CD4-positive, CD25-positive, alpha-beta regulatory T cell (primary cell): ENCODE measurements around the gene CENPP. TPM values are rescaled to one million over a fixed set of nuclear protein-coding genes. Genes with fewer than 3 reads are reported as not detected.

Experiments
- ATAC-seq, 2 donors: fragments of 150-1000 bp; cut with Tn5 transposase; one replicate each; pipeline ENCODE4 v1.10.0; 2021; ENCODE audit warnings: low read depth in 2 of 2, moderate number of reproducible peaks in 2 of 2, moderate library complexity in 1 of 2
- DNase-seq, 3 donors: peaks; one replicate each; pipeline versions ENCODE4 v3.0.0 to v3.0.0-alpha.2; 2012 to 2022; ENCODE audit warnings: mixed read lengths in 1 of 3
- H3K27ac ChIP-seq: one replicate; pipeline ENCODE4 v1.7.0; 2013; ENCODE audit warnings: mild to moderate bottlenecking, low read length; ENCODE audit not compliant: insufficient read depth, poor library complexity, severe bottlenecking
- H3K27me3 ChIP-seq: one replicate; pipeline ENCODE4 v1.7.0; 2013; ENCODE audit warnings: low read length; ENCODE audit not compliant: control insufficient read depth, insufficient read depth
- H3K36me3 ChIP-seq: one replicate; pipeline ENCODE4 v1.7.0; 2013; ENCODE audit warnings: mild to moderate bottlenecking, low read length, moderate library complexity; ENCODE audit not compliant: control insufficient read depth, insufficient read depth
- H3K4me1 ChIP-seq: 2 replicates; pipeline ENCODE4 v1.7.0; 2013; ENCODE audit warnings: mild to moderate bottlenecking, low read length; ENCODE audit not compliant: insufficient read depth, control insufficient read depth, poor library complexity, severe bottlenecking
- H3K4me3 ChIP-seq: one replicate; pipeline ENCODE4 v1.7.0; 2013; ENCODE audit warnings: low read depth, mild to moderate bottlenecking, low read length, moderate library complexity
- H3K9me3 ChIP-seq, 2 experiments: 1 replicate in 1 of 2; 2 replicates in 1 of 2; pipeline ENCODE4 v1.7.0; 2013; ENCODE audit warnings: low read length in 2 of 2, mild to moderate bottlenecking in 1 of 2, moderate library complexity in 1 of 2; ENCODE audit not compliant: control insufficient read depth in 2 of 2
- H3K27ac Mint-ChIP-seq, 3 donors: one replicate each; pipeline ENCODE4 v1.8.0; 2020 to 2022; ENCODE audit warnings: mild to moderate bottlenecking in 3 of 3, mixed read lengths in 3 of 3, moderate library complexity in 2 of 3
- H3K27me3 Mint-ChIP-seq: one replicate; pipeline ENCODE4 v1.8.0; 2022; ENCODE audit warnings: mild to moderate bottlenecking, mixed read lengths
- H3K36me3 Mint-ChIP-seq: one replicate; pipeline ENCODE4 v1.8.0; 2020; ENCODE audit warnings: mixed read lengths
- H3K4me1 Mint-ChIP-seq, 4 donors: one replicate each; pipeline ENCODE4 v1.8.0; 2020 to 2022; ENCODE audit warnings: mixed read lengths in 4 of 4, mild to moderate bottlenecking in 1 of 4
- H3K4me3 Mint-ChIP-seq, 4 donors: one replicate each; pipeline ENCODE4 v1.8.0; 2020 to 2022; ENCODE audit warnings: mild to moderate bottlenecking in 4 of 4, mixed read lengths in 4 of 4, moderate library complexity in 3 of 4
- H3K9me3 Mint-ChIP-seq, 7 donors: one replicate each; pipeline ENCODE4 v1.8.0; 2020 to 2022; ENCODE audit warnings: mixed read lengths in 7 of 7, mild to moderate bottlenecking in 3 of 7, moderate library complexity in 2 of 7
- polyA plus RNA-seq, 4 donors: library from polyadenylated mRNA; unstranded; fragments of 300-500 nt; fragmentation: Illumina TruSeq; gene quantifications; one replicate each; pipeline ENCODE4 v1.2.3, GENCODE V29; 2021
- total RNA-seq: library from RNA; stranded (reverse); gene quantifications from one replicate; pipeline ENCODE4 v1.2.3, GENCODE V29; 2022

The CENPP gene
- total and polyA plus RNA-seq, 5 donors from 2014 or later: 2.7 to 6.1 (median 4.4) TPM

- Histone ChIP-seq H3K9me3 (no peaks in the 10 kb centered on the region), H3K27ac (no peak overlapping the region), H3K4me1 (no peaks in the 10 kb centered on the region), H3K4me3 (no peak overlapping the region), H3K27me3 (no peaks in the 10 kb centered on the region), H3K36me3 (no peaks in the 10 kb centered on the region)
- Mint-ChIP-seq H3K27ac (peak overlapping the region in 2 of 3 donors; percentile 32 to 71), H3K4me3 (no peak overlapping the region), H3K27me3 (no peaks in the 10 kb centered on the region), H3K36me3 (no peaks in the 10 kb centered on the region), H3K4me1 (no peaks in the 10 kb centered on the region), H3K9me3 (no peaks in the 10 kb centered on the region)
- DNase-seq: no peak
- ATAC-seq: no peak
Observed at GRCh38 chr9:92507005-92507404, 181.3 kb downstream of the CENPP start.

GRCh38 chr9:92507496-92507895, 181.7 kb downstream of the CENPP start:
- Histone ChIP-seq H3K36me3 (no peaks in the 10 kb centered on the region), H3K4me3 (no peak overlapping the region), H3K27me3 (no peaks in the 10 kb centered on the region), H3K4me1 (no peaks in the 10 kb centered on the region), H3K9me3 (no peaks in the 10 kb centered on the region), H3K27ac (no peak overlapping the region)
- no peak for DNase-seq
- H3K9me3 Mint-ChIP-seq: no peaks in the 10 kb centered on the region
- no peaks in the 10 kb centered on the region for H3K36me3 Mint-ChIP-seq
- no peaks in the 10 kb centered on the region for H3K4me1 Mint-ChIP-seq
- H3K27me3 Mint-ChIP-seq: no peaks in the 10 kb centered on the region
- no peak for ATAC-seq
- H3K4me3 Mint-ChIP-seq: no peak overlapping the region
- H3K27ac Mint-ChIP-seq: peak overlapping the region in 1 of 3 donors; percentile 71

GRCh38 chr9:92508018-92508820, 182.5 kb downstream of the CENPP start:
- Histone ChIP-seq H3K27ac (no peak overlapping the region), H3K4me1 (no peaks in the 10 kb centered on the region), H3K4me3 (no peak overlapping the region), H3K36me3 (no peaks in the 10 kb centered on the region), H3K27me3 (no peaks in the 10 kb centered on the region), H3K9me3 (no peaks in the 10 kb centered on the region)
- no peaks in the 10 kb centered on the region for H3K9me3 Mint-ChIP-seq
- DNase-seq: no peak
- no peak for ATAC-seq
- H3K4me1 Mint-ChIP-seq: no peaks in the 10 kb centered on the region
- no peaks in the 10 kb centered on the region for H3K27me3 Mint-ChIP-seq
- no peak overlapping the region for H3K27ac Mint-ChIP-seq
- no peaks in the 10 kb centered on the region for H3K36me3 Mint-ChIP-seq
- no peak overlapping the region for H3K4me3 Mint-ChIP-seq

- Histone ChIP-seq H3K4me1 (no peaks in the 10 kb centered on the region), H3K27me3 (no peaks in the 10 kb centered on the region), H3K4me3 (no peak overlapping the region), H3K36me3 (no peaks in the 10 kb centered on the region), H3K27ac (no peak overlapping the region), H3K9me3 (no peaks in the 10 kb centered on the region)
- H3K36me3 Mint-ChIP-seq: no peaks in the 10 kb centered on the region
- H3K4me3 Mint-ChIP-seq: no peak overlapping the region
- H3K27ac Mint-ChIP-seq: no peak overlapping the region
- no peaks in the 10 kb centered on the region for H3K27me3 Mint-ChIP-seq
- ATAC-seq (no peak), DNase-seq (no peak)
- no peaks in the 10 kb centered on the region for H3K9me3 Mint-ChIP-seq
- H3K4me1 Mint-ChIP-seq: no peaks in the 10 kb centered on the region
Observed at GRCh38 chr9:92509050-92509449, 183.3 kb downstream of the CENPP start.

GRCh38 chr9:92510747-92511146, 185.0 kb downstream of the CENPP start:
- Histone ChIP-seq H3K4me1 (no peaks in the 10 kb centered on the region), H3K27me3 (no peaks in the 10 kb centered on the region), H3K36me3 (no peaks in the 10 kb centered on the region), H3K9me3 (no peaks in the 10 kb centered on the region), H3K27ac (no peak overlapping the region), H3K4me3 (no peak overlapping the region)
- Mint-ChIP-seq H3K36me3 (no peaks in the 10 kb centered on the region), H3K27me3 (no peaks in the 10 kb centered on the region), H3K9me3 (no peaks in the 10 kb centered on the region), H3K4me3 (no peak overlapping the region), H3K27ac (no peak overlapping the region), H3K4me1 (no peaks in the 10 kb centered on the region)
- DNase-seq (no peak), ATAC-seq (no peak)

GRCh38 chr9:92512622-92513021, 186.9 kb downstream of the CENPP start:
- Mint-ChIP-seq H3K4me3 (no peak overlapping the region), H3K36me3 (no peaks in the 10 kb centered on the region), H3K27ac (no peak overlapping the region), H3K9me3 (no peaks in the 10 kb centered on the region), H3K27me3 (no peaks in the 10 kb centered on the region), H3K4me1 (no peaks in the 10 kb centered on the region)
- no peak overlapping the region for H3K4me3 ChIP-seq
- H3K4me1 ChIP-seq: no peaks in the 10 kb centered on the region
- no peak for DNase-seq
- H3K27ac ChIP-seq: no peak overlapping the region
- no peaks in the 10 kb centered on the region for H3K36me3 ChIP-seq
- no peaks in the 10 kb centered on the region for H3K9me3 ChIP-seq
- H3K27me3 ChIP-seq: no peaks in the 10 kb centered on the region
- ATAC-seq: no peak

- Mint-ChIP-seq H3K36me3 (no peaks in the 10 kb centered on the region), H3K4me3 (no peak overlapping the region), H3K9me3 (no peaks in the 10 kb centered on the region), H3K27me3 (no peaks in the 10 kb centered on the region), H3K27ac (no peak overlapping the region), H3K4me1 (no peaks in the 10 kb centered on the region)
- Histone ChIP-seq H3K36me3 (no peaks in the 10 kb centered on the region), H3K4me1 (no peaks in the 10 kb centered on the region), H3K27ac (no peak overlapping the region), H3K27me3 (no peaks in the 10 kb centered on the region), H3K4me3 (no peak overlapping the region), H3K9me3 (no peaks in the 10 kb centered on the region)
- no peak for ATAC-seq
- DNase-seq: no peak
Observed at GRCh38 chr9:92513349-92513748, 187.6 kb downstream of the CENPP start.

GRCh38 chr9:92514635-92515034, 188.9 kb downstream of the CENPP start:
- no peaks in the 10 kb centered on the region for H3K9me3 Mint-ChIP-seq
- no peaks in the 10 kb centered on the region for H3K4me1 Mint-ChIP-seq
- H3K27ac ChIP-seq: no peak overlapping the region

More at GRCh38 chr9:92514635-92515034, 188.9 kb downstream of the CENPP start:
- H3K36me3 ChIP-seq: no peaks in the 10 kb centered on the region
- Mint-ChIP-seq H3K36me3 (no peaks in the 10 kb centered on the region), H3K27ac (no peak overlapping the region), H3K4me3 (no peak overlapping the region), H3K27me3 (no peaks in the 10 kb centered on the region)
- no peaks in the 10 kb centered on the region for H3K4me1 ChIP-seq
- H3K27me3 ChIP-seq: no peaks in the 10 kb centered on the region
- H3K9me3 ChIP-seq: no peaks in the 10 kb centered on the region
- no peak for DNase-seq
- no peak for ATAC-seq
- H3K4me3 ChIP-seq: no peak overlapping the region
